LNCAP (cell line): ENCODE data around the gene ADAMTS18.

Experiments
- CTCF ChIP-seq: fragments of 450-650 bp; IDR thresholded peaks from 2 replicates; pipeline ENCODE4 v1.5.1; 2017; ENCODE audit warnings: mild to moderate bottlenecking

The ADAMTS18 gene

DNA sequence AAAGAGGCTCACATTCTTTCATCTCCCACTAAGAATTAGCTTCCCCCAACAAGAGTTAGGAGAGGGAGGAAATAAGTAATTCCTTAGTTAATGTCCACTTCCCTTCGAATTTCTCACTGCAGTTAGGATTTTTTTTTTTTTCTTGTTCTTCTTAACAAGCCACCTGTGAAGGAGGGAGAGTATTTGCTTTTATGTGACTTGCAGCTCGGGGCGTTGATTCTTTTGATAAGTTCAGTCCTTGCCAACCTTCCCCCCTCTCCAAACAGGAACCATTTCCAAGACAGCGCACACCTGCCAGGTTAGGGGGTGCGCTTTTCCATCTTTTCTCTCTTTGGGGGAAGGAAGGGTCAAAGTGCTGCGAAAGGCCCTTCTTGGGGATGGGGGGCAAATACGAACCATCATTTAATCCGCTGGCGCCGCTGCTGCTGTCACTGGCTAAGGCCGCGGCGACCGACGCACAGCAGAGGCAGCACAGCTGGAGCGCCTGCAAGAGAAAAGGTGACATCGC, 758 bp downstream of the ADAMTS18 start:
- no peak for TF ChIP-seq CTCF

GRCh38 chr16:77433146-77433545, 1.7 kb downstream of the ADAMTS18 start:
- TF ChIP-seq CTCF: no peak

GRCh38 chr16:77432264-77432663, 2.6 kb downstream of the ADAMTS18 start:
- no peak for TF ChIP-seq CTCF

- no peak for TF ChIP-seq CTCF
These were observed 3.8 kb downstream of the ADAMTS18 start for GRCh38 chr16:77430787-77431585.

DNA sequence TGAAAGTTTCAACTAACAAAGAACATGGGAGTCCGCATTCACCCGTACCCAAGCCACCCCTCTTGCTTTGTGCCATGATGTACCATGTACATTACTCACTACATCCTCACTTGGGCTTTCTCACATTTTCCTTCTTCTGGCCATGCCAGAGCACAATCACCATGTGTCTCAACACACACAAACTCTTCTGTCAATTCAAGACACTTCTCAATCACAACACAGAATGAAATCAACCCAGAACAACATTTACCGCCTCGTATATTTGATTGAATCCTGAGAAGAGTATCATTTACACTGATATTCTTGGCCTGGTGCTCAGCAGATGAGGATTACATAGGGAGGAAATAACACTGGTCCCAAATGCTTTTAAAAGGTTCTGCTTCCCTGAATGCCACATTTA, 4.5 kb downstream of the ADAMTS18 start:
- no peak for TF ChIP-seq CTCF

- no peak for TF ChIP-seq CTCF
These were observed 9.8 kb downstream of the ADAMTS18 start for GRCh38 chr16:77424871-77425604.

DNA sequence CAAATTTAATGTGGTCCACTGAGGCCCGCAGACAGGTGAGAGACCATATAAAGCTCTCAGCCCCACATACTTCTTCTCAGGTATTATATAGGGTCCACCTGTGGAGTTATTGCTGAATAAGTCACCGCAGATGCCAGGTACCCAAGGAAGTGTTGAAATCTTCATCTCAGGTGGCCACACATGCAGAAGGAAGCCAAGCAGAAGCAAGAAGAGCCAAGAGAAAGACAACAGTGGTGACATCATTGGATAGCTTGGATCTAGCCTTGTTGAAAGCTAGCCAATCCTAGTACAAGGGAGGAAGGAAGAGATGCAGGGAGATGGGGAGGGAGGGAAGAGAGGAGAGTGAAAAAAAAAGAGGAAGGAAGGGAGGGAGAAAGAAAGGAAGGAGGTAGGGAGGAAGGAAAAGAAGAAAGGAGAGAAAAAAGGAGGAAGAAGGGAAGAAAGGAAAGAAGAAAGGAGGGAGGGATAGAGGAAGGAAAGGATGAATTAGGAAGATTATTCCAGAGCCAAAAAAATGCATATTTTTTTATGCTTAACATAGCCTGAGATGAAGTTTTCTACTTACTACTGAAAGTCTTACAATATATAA, 12.5 kb downstream of the ADAMTS18 start:
- no peak for TF ChIP-seq CTCF
